HepG2 (cell line): ENCODE data around the gene THRB. TPM values are rescaled to one million over a fixed set of nuclear protein-coding genes. Genes with fewer than 3 reads are reported as not detected.

ENCODE experiments used
- CENPT ChIP-seq: sonication (generic); formaldehyde crosslinking; IDR thresholded peaks from 2 replicates; pipeline ENCODE4 v1.8.0; 2022; ENCODE audit warnings: low read depth, mild to moderate bottlenecking, moderate library complexity, missing genetic modification reagents
- FOSL2 ChIP-seq: sonication (generic); formaldehyde crosslinking; IDR thresholded peaks from 2 replicates; pipeline ENCODE4 v1.4.0; 2020; ENCODE audit warnings: missing genetic modification reagents
- FOXC1 ChIP-seq: sonication (generic); formaldehyde crosslinking; IDR thresholded peaks from 2 replicates; pipeline ENCODE4 v1.8.0; 2022; ENCODE audit warnings: mild to moderate bottlenecking, missing genetic modification reagents, borderline replicate concordance
- GATA4 ChIP-seq: sonication (generic); IDR thresholded peaks from 2 replicates; pipeline ENCODE4 v1.6.1; 2016; ENCODE audit warnings: antibody characterized with exemption, low read depth, borderline replicate concordance
- JARID2 ChIP-seq: sonication (generic); formaldehyde crosslinking; IDR thresholded peaks from 2 replicates; pipeline ENCODE4 v1.8.1; 2023; ENCODE audit warnings: missing genetic modification reagents, inconsistent platforms; ENCODE audit not compliant: insufficient replicate concordance
- KLF9 ChIP-seq: IDR thresholded peaks from 2 replicates; pipeline ENCODE4 v1.6.1; 2016; ENCODE audit warnings: low read depth
- NFKB2 ChIP-seq: sonication (generic); formaldehyde crosslinking; IDR thresholded peaks from 2 replicates; pipeline ENCODE4 v1.4.0; 2020; ENCODE audit warnings: missing genetic modification reagents, borderline replicate concordance
- PAX8 ChIP-seq: sonication (generic); formaldehyde crosslinking; IDR thresholded peaks from 2 replicates; pipeline ENCODE4 v1.8.0; 2022; ENCODE audit warnings: mild to moderate bottlenecking, missing genetic modification reagents, borderline replicate concordance
- PHF21A ChIP-seq: sonication (generic); formaldehyde crosslinking; IDR thresholded peaks from 2 replicates; pipeline ENCODE4 v1.5.0; 2020; ENCODE audit warnings: mild to moderate bottlenecking, missing genetic modification reagents
- ZFP41 ChIP-seq: sonication (generic); formaldehyde crosslinking; IDR thresholded peaks from 2 replicates; pipeline ENCODE4 v1.4.0; 2020; ENCODE audit warnings: mild to moderate bottlenecking, missing genetic modification reagents, borderline replicate concordance
- ZNF430 ChIP-seq: sonication (generic); formaldehyde crosslinking; IDR thresholded peaks from 2 replicates; pipeline ENCODE4 v1.9.0; 2021; ENCODE audit warnings: mild to moderate bottlenecking, missing genetic modification reagents
- polyA plus RNA-seq, 8 experiments: library from polyadenylated mRNA; depleted of rRNA in 3 of 8; stranded (reverse) in 7 of 8; unstranded in 1 of 8; fragments of >200 nt; fragmentation: Illumina TruSeq in 4 of 8; extraction: Trizol in 4 of 8; gene quantifications; 2 replicates each; pipeline versions ENCODE4 v1.2.1 to v1.2.3, GENCODE V29; 2011 to 2016; ENCODE audit warnings: low read depth in 4 of 8, missing spikeins in 1 of 8, mixed read lengths in 1 of 8; ENCODE audit not compliant: insufficient read depth in 1 of 8
- total RNA-seq, 5 experiments: library from RNA; depleted of rRNA; stranded (reverse); fragments of >200 nt; fragmentation: Illumina TruSeq; extraction: Trizol; gene quantifications; 2 replicates each; pipeline ENCODE4 v1.2.3, GENCODE V29; 2016; ENCODE audit warnings: low read depth in 1 of 5
- TF ChIP-seq, protein P1 (sequence below): sonication (generic); formaldehyde crosslinking; IDR thresholded peaks from 2 replicates; pipeline ENCODE4 v1.4.0; 2020; ENCODE audit warnings: mild to moderate bottlenecking, missing genetic modification reagents
- TF ChIP-seq, protein P2 (sequence below): sonication (generic); formaldehyde crosslinking; conservative IDR thresholded peaks from 2 replicates; pipeline ENCODE4 v1.4.0; 2020; ENCODE audit warnings: mild to moderate bottlenecking, missing genetic modification reagents, moderate library complexity
- TF ChIP-seq, protein P3 (sequence below): sonication (generic); formaldehyde crosslinking; IDR thresholded peaks from 2 replicates; pipeline ENCODE4 v1.4.0; 2020; ENCODE audit warnings: missing genetic modification reagents, borderline replicate concordance
- TF ChIP-seq, protein P4 (sequence below): conservative IDR thresholded peaks from 2 replicates; pipeline ENCODE4 v1.6.1; 2018; ENCODE audit warnings: missing genetic modification reagents
- TF ChIP-seq, protein P5 (sequence below): sonication (generic); formaldehyde crosslinking; IDR thresholded peaks from 2 replicates; pipeline ENCODE4 v1.9.0; 2021; ENCODE audit warnings: missing genetic modification reagents, mild to moderate bottlenecking, borderline replicate concordance

The THRB gene
- total and polyA plus RNA-seq, 2 of the 13 experiments (the other 11 are each of a cell fraction or from before 2014, with no cell fraction given), result 4.7 to 22.7 TPM

DNA sequence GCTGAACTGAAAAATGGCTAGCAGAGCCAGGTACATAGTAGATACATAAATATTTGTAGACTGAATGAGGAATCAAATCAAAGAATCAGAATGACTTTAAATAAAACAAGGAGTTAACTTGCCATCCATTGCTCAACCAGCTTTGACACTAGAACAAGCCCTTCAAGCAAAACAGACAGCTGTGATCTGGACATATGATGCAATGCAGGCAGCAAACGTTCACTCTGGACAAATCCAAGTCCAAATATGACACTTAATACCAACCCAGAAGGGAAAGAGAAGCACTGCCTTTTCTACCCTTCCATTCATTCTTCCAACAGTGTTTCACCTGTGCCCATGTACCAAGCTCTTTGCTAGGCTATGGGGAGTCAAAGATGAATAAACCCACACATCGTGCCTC is 4.5 kb downstream of the THRB start (continued):
- TF ChIP-seq, protein P1, sequence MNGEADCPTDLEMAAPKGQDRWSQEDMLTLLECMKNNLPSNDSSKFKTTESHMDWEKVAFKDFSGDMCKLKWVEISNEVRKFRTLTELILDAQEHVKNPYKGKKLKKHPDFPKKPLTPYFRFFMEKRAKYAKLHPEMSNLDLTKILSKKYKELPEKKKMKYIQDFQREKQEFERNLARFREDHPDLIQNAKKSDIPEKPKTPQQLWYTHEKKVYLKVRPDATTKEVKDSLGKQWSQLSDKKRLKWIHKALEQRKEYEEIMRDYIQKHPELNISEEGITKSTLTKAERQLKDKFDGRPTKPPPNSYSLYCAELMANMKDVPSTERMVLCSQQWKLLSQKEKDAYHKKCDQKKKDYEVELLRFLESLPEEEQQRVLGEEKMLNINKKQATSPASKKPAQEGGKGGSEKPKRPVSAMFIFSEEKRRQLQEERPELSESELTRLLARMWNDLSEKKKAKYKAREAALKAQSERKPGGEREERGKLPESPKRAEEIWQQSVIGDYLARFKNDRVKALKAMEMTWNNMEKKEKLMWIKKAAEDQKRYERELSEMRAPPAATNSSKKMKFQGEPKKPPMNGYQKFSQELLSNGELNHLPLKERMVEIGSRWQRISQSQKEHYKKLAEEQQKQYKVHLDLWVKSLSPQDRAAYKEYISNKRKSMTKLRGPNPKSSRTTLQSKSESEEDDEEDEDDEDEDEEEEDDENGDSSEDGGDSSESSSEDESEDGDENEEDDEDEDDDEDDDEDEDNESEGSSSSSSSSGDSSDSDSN (CRISPR knock-in tag), result no peak
- TF ChIP-seq, protein P2, sequence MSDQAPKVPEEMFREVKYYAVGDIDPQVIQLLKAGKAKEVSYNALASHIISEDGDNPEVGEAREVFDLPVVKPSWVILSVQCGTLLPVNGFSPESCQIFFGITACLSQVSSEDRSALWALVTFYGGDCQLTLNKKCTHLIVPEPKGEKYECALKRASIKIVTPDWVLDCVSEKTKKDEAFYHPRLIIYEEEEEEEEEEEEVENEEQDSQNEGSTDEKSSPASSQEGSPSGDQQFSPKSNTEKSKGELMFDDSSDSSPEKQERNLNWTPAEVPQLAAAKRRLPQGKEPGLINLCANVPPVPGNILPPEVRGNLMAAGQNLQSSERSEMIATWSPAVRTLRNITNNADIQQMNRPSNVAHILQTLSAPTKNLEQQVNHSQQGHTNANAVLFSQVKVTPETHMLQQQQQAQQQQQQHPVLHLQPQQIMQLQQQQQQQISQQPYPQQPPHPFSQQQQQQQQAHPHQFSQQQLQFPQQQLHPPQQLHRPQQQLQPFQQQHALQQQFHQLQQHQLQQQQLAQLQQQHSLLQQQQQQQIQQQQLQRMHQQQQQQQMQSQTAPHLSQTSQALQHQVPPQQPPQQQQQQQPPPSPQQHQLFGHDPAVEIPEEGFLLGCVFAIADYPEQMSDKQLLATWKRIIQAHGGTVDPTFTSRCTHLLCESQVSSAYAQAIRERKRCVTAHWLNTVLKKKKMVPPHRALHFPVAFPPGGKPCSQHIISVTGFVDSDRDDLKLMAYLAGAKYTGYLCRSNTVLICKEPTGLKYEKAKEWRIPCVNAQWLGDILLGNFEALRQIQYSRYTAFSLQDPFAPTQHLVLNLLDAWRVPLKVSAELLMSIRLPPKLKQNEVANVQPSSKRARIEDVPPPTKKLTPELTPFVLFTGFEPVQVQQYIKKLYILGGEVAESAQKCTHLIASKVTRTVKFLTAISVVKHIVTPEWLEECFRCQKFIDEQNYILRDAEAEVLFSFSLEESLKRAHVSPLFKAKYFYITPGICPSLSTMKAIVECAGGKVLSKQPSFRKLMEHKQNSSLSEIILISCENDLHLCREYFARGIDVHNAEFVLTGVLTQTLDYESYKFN (CRISPR knock-in tag), result no peak
- no peak for TF ChIP-seq ZFP41 (CRISPR knock-in tag)
- TF ChIP-seq CENPT (CRISPR knock-in tag), result no peak
- TF ChIP-seq JARID2 (CRISPR knock-in tag), result no peak
- TF ChIP-seq, protein P3, sequence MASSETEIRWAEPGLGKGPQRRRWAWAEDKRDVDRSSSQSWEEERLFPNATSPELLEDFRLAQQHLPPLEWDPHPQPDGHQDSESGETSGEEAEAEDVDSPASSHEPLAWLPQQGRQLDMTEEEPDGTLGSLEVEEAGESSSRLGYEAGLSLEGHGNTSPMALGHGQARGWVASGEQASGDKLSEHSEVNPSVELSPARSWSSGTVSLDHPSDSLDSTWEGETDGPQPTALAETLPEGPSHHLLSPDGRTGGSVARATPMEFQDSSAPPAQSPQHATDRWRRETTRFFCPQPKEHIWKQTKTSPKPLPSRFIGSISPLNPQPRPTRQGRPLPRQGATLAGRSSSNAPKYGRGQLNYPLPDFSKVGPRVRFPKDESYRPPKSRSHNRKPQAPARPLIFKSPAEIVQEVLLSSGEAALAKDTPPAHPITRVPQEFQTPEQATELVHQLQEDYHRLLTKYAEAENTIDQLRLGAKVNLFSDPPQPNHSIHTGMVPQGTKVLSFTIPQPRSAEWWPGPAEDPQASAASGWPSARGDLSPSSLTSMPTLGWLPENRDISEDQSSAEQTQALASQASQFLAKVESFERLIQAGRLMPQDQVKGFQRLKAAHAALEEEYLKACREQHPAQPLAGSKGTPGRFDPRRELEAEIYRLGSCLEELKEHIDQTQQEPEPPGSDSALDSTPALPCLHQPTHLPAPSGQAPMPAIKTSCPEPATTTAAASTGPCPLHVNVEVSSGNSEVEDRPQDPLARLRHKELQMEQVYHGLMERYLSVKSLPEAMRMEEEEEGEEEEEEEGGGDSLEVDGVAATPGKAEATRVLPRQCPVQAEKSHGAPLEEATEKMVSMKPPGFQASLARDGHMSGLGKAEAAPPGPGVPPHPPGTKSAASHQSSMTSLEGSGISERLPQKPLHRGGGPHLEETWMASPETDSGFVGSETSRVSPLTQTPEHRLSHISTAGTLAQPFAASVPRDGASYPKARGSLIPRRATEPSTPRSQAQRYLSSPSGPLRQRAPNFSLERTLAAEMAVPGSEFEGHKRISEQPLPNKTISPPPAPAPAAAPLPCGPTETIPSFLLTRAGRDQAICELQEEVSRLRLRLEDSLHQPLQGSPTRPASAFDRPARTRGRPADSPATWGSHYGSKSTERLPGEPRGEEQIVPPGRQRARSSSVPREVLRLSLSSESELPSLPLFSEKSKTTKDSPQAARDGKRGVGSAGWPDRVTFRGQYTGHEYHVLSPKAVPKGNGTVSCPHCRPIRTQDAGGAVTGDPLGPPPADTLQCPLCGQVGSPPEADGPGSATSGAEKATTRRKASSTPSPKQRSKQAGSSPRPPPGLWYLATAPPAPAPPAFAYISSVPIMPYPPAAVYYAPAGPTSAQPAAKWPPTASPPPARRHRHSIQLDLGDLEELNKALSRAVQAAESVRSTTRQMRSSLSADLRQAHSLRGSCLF, result no peak
- TF ChIP-seq PHF21A (CRISPR knock-in tag), result no peak
- TF ChIP-seq FOXC1 (CRISPR knock-in tag), result no peak
- TF ChIP-seq, protein P4, sequence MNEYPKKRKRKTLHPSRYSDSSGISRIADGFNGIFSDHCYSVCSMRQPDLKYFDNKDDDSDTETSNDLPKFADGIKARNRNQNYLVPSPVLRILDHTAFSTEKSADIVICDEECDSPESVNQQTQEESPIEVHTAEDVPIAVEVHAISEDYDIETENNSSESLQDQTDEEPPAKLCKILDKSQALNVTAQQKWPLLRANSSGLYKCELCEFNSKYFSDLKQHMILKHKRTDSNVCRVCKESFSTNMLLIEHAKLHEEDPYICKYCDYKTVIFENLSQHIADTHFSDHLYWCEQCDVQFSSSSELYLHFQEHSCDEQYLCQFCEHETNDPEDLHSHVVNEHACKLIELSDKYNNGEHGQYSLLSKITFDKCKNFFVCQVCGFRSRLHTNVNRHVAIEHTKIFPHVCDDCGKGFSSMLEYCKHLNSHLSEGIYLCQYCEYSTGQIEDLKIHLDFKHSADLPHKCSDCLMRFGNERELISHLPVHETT, result no peak
- TF ChIP-seq NFKB2 (CRISPR knock-in tag), result no peak
- TF ChIP-seq, protein P5, sequence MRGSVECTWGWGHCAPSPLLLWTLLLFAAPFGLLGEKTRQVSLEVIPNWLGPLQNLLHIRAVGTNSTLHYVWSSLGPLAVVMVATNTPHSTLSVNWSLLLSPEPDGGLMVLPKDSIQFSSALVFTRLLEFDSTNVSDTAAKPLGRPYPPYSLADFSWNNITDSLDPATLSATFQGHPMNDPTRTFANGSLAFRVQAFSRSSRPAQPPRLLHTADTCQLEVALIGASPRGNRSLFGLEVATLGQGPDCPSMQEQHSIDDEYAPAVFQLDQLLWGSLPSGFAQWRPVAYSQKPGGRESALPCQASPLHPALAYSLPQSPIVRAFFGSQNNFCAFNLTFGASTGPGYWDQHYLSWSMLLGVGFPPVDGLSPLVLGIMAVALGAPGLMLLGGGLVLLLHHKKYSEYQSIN (CRISPR knock-in tag), result no peak
- no peak for TF ChIP-seq PAX8 (CRISPR knock-in tag)
- no peak for TF ChIP-seq GATA4
- no peak for TF ChIP-seq ZNF430
- TF ChIP-seq KLF9 (CRISPR knock-in tag), result no peak
- TF ChIP-seq FOSL2 (CRISPR knock-in tag), result peak; percentile 48
